NCI-H1694 treated with DMSO at 0.1 percent for 48 hours (cell line): Measurements from ENCODE around the gene GPS1.

ENCODE experiments used
- DNase-seq: peaks from one replicate; lab custom pipeline; 2025; lab: John Stamatoyannopoulos, UW

Gene GPS1

DNA sequence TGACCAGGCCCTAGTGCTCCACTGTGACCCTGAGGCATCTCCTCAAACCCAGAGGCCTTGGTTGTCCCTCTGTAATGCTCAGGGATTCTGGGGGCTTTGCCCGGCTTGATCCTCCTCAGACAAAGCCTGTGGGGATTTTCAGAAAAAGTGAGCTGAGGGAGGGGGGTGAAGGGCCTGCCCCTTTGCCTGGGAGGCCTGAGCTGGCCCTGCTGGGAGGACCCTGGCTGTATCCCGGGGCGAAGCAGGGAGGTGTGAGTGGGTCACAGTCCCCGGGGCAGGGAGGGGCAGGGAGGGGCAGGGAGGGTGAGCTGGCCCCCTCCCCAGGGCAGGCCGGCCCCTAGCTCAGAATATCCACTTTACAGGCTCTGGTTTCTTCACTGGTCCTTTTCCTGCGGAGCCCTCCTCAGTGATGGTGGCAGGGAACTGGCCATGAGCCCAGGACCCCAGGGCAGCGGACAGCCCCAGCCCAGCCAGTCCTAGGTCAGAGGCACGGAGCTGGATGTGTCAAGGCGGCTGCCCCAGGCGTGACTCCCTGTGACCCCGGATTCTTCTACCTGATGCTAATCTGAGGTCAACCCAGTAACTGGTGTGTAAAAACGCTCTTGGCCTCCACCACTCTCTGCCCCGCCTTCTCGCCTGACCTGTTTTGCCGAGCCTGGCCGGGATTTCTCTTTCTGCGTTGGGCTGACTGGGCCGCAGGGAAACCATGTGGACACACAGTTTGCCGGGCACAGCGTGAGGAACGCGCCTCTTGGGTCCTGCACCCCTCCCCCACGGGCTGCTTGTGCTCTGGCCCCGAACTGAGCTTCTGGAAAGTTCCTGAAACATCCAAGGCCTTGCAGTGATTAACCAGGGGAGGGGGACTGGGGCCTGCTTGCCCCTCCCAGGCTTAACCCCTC is 52.1 kb downstream of the GPS1 start:
- no peak for DNase-seq

DNA sequence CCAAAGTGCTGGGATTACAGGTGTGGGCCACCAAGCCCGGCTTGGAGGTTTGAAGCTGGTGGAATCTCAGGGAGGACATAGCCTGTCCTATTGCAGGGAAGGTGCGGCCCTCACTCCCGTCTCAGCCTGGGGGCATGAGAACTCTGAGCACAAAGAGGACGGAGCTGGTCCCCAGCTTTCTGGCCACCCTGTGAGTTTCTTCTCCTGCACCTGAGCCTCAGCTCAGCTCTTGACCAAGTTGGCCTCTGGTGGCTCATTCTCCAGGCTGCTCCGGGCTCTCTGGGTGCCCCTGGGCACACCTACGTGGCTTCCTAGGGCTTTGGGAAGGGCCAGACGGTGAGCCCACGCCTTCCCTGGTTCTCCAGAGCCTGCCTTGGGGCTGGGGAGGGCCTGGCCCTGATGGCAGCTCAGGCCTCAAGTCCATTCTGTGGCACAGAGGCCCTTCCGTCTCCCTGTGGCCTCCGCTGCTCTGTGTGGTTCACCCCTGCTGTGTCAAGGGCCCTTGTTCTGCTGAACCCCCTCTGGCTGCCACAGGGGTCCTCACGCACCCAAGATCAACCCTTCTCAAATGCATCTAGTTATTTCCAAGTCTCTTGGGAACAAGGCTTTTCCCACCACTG is 53.2 kb downstream of the GPS1 start:
- DNase-seq, result no peak

DNA sequence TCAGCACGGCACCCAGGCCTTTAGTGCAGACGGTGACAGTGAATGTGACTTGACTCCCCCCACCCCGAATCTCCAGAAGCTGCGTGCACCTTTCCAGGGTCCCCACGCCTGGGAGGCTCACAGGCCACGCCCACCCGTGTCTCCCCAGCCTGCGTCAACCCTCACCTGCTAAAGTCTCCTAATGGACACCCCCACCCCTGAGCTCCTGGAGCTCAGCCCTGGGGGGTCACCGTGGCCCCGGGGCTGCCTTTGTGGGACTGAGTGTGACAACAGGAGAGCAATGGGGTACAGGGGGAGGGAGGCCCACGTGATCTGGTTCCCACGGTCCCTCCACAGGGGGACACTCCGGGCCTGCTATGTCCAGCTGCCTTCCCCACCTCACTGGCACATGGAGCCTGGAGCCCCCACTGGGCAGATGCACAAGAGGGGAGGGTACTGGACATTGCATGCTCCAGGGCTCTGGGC is 53.8 kb downstream of the GPS1 start:
- no peak for DNase-seq

DNA sequence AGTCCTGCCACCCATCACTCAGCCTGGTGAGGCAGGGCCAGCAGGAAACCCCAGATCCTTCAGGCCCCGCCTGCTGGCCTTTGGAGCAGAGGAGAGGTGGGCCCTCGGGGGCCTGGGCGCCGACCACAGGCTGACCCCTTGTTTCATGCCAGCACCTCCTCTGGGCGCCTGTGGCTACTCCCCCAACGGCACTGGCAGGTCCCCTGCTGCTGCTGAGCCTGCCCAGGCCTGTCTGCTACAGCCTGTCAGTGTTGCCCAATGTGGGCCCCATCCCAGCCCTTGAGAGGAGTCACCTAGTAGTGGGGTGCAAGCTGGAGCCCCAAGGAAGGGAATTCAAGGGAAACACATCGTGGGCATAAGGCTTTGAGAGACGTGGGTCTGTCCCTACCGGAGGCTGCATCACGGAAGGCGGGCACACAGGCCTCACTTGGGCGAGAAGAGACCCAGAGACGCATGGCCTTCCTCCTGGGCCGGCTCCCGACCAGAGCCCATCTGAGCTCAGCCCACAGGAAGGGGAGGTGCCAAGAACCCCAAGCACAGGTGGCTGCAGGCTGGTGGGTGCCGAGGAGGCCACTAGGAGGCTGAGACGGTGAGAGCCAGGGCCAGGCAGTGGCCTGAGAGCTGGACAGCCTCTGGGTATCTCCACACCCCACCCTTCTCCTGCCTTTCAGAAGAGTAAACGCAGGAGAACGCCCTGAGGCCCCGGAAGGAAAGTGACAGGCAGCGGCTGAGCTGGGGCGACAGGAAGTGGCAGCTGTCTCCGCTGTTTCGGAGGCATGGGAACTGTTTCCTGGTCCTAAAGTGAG is 54.4 kb downstream of the GPS1 start:
- peak; percentile 64 for DNase-seq

DNA sequence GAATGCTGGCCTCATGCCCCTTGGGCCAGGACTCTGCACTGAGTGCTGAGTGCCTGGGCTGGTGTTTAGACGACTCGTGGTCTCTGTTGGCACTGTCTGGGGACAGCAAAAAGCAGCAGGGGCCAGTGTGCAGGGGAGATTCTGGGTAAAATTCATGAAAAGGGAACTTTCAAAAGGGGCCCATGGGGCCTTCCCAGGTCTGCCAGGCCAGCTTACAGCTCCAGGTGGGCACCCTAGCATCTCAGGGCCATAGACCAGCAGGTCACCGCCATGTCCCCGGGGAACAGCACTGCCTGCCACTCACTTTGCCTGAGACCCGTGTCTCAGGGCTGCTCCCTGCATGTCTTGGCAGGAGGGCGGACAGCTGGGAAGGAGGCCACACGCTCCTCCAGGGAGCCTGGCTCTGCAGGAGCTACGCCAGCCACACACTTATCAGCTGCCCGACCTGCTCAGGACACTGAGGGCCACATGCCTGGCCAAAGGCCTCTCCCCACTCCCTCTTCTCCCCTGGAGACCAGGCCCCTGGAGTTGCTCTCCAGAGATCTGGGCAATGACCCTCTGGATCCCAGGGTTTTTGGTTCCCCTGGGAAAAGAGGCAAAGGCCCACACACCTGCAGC is 55.1 kb downstream of the GPS1 start:
- DNase-seq, result no peak
